ENCODE results near the gene POLR1F. TPM values are rescaled to one million over a fixed set of nuclear protein-coding genes. Genes with fewer than 3 reads are reported as not detected.

POLR1F gene
- polyA plus RNA-seq, 3 donors, result 22.8 to 23.1 (median 23.0) TPM

DNA sequence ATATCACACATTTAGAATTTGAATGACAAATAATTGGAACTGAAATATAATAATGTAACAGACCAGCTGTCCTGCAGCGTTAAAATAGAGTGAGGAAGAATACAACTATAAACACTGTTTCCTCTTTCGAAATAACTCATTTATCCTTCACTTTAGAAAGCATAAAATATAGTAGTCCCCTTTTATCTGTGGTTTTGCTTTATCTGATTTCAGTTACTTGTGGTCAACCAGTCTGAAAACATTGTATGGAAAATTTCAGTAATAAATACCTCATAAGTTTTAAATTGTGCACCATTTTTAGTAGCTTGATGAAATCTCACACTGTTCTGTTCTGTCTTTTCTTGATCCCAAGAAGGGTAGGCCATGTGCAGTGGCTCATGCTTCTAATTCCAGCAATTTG lies 31.7 kb downstream of the POLR1F start:
- DNase-seq (ENCODE audit: low read depth in 3 of 3, low spot score in 2 of 3), result no peak

- DNase-seq (ENCODE audit: low read depth in 3 of 3, low spot score in 2 of 3), result no peak
These were observed 33.0 kb downstream of the POLR1F start for GRCh38 chr7:19675816-19676215.

DNA sequence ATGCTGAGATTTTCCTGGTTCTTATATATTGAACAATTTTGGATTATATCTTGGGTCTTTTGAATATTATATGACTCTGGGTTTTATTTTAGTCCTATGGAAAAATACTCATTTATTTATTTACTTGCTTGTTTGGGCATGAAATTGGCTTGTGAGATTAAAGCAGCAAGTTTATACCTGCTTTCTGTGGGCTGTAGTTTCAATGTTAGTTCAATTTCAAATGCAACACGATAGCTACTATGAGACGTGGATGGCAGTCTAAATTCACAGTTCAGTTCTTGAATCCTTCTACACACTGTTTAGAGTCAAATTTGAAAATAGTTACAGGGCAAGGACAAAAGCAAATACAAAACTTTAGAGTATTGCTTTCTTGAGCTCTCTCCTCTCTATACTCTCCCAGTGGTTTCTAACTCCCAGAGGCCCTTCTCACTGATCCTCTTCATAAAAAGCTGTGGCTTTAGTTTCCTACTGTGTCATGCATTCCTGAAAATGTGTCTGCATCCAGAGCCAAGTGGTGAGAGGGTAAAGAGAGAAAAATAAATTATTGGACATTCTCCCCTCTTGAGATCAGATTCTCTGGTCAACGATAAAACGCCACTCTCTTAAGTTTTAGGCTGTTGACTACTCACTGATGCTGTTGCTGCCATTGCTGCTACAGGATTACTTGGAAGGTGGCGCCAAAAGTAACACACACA lies 34.4 kb downstream of the POLR1F start:
- DNase-seq (ENCODE audit: low read depth in 3 of 3, low spot score in 2 of 3), result no peak

DNA sequence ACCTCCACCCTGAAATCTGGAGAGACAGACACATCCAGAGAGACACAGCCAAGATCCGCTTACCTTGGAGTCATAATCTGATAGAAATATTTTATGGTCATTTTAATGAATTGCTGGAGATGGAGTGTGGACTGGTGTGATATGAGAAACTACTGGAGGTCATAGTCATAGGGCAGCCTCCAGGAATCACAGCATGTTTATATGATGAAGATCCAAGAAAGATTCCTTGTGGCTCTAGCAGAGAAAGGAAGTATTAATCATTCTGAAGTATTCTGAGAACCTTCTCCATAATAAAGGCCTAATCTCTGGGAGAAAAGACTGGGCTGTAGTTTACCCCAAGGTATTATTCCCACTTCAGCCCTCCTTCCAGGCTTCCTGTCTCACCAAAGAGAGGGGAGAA lies 38.0 kb downstream of the POLR1F start:
- DNase-seq (ENCODE audit: low read depth in 3 of 3, low spot score in 2 of 3), result no peak

- peak in 1 of 3 donors; percentile 3 for DNase-seq (ENCODE audit: low read depth in 3 of 3, low spot score in 2 of 3)
These were observed 43.3 kb downstream of the POLR1F start for GRCh38 chr7:19665399-19666008.

- DNase-seq (ENCODE audit: low read depth in 3 of 3, low spot score in 2 of 3), result no peak
These were observed 44.9 kb downstream of the POLR1F start for GRCh38 chr7:19663816-19664462.

GRCh38 chr7:19648791-19649190 lies 60.0 kb downstream of the POLR1F start:
- no peak for DNase-seq (ENCODE audit: low read depth in 3 of 3, low spot score in 2 of 3)

Other genes with a start within 250 kb of the POLR1F start
- not detected for gene TMEM196, start 64.6 kb upstream of the POLR1F start, polyA plus RNA-seq (ENCODE audit: insufficient read length in 3 of 3)

Data from right renal cortex interstitium (tissue), 3 donors.